Hematopoietic multipotent progenitor cell treated with erythropoietin and hydrocortisone succinate and interleukin-3 and kit ligand, for 15 days (in vitro differentiated cells): ENCODE measurements around the gene RNF17.
"Not testable (repeated sequence)": the region's sequence is repeated elsewhere in the genome, so short reads cannot be mapped to it uniquely, and the experiment has no call there.

Experiments
- DNase-seq: peaks from one replicate; pipeline ENCODE4 v3.0.0-alpha.2; 2015; ENCODE audit warnings: low spot score

The RNF17 gene

DNA sequence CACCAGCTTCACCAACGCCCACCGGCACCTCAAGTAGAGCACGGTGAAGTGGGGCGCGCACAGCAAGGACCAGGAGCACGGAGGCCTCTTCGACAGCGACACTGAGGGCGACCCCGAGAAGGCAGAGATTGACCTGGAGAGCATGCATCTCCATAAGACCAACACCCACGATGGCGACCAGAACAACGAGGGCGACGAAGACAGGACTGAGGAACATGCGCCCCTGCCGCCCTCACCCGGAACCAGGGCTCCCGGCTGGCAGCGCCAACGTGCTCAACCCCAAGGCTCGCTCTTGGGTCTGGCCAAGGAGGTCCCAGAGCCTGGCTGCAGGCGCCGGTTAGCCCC, 18.5 kb upstream of the RNF17 start:
- no peak for DNase-seq

DNA sequence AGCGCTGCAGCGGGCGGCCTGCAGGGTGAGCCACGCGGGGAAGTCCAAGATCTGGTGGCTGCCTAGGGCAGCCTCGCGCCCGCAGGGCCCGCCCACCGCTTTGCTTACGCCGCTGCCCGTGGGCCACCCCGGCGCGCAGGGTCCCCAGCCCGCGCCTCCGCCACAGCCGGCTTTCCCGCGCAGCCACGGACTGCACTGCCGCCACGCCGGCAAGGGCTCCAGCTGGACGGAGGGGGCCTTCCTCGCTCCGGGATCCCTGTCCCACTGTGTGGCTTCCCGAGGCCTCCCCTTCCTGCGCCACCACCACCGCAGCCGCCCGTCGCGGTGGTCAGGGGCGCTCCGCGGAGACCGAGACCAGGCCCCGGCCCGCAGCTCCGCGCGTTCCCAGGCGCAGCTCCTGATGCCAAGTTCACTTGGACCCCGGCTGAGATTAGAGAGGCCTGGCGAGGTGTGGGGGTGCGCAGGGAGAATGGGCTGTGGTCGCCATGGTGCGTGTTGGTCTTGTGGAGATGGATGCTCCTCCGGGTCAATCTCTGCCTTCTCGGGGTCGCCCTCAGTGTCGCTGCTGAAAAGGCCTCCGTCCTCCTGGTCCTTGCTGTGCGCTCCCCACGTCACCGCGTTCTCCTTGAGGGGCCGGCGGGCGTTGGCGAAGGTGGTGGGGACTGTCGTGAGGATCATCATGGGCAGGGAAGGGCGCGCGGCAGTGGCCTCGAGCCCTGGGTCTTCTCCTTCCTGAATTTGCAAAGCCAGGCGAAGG, 17.9 kb upstream of the RNF17 start:
- DNase-seq = no peak

DNA sequence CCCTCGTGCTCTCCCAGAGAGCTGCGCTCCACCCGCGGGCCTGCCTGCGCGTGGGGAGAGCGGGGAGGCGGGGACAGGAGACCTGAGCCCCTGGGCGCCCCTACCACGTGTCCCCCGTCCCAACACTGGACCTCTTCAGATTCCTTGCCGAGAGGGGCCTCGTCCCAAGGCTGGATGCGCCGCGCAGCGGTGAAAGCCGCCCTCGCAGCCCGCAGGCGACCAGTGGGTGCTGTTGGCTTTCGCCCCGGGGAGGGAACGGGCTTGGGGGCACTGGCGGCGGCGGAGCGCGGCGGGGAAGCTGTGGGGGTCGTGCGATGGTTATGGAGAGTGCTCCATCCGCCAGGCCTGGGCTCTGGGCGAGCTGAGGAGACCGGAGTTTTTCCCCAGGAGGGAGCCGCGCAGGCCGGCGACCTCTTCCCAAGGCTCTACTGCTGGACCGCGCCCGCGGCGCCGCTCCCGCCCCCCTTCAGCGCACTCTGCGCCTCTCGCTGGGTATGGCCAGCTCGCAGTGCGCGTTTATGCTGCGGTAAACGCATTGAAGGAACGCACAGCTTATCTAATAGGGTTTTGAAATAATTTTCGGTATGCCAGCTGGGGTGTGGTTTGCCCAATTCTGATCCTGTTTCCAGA, 17.2 kb upstream of the RNF17 start:
- no peak for DNase-seq

DNA sequence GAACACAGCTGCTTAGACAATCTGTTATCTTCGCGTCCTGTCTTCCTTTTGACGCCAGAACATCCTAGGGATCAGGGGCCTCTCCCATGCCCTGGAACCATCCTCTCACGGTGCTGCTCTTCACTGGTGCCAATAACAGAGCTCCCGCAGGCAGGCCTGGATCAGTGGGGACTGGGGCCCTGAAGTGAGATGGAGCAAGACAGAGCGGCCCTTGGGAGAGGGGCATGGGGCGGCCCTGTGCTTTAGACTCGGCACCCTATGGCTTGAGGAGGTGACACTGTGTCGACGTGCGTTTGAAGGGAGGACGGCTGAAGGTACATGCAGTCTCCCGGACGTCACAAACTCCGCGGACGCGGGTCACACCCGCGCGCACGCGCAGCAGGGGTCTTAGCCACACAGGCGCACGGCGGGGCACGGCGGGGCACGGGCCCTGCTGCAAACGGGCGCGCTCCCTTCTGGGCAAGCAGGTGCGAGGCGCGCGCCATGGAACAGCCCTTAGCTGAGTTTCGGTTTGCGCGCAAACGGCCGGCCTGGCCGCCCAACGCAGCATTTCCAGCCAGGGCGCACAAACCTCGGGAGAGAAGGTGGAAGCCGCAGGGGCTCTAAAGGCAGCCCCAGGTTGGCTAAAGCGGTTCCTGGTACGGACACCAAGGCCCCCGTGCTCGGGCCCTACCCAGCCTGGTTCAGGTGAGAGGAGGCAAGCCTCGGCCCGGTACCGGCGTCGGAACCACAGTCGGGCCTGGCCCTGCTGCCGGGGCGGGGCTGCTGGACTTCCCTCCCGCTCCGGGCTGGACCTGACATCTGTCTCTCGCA, 16.5 kb upstream of the RNF17 start:
- DNase-seq = no peak

DNA sequence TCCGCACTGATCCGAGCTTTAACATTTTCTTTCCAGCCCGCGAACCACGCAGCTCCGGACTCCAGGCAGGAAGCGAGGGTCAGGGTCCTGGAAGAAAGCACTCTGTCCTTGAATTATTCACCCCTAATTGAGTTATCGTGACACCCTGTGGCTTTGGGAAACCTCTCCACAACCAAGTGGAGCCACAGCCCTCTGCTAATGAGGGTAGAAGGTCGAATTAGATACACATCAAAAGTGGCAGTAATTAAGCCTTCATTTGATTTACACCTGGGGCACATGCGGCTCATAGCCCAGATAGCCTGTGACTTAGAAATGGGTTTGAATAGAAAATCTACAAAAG, 15.9 kb upstream of the RNF17 start:
- DNase-seq = no peak

DNA sequence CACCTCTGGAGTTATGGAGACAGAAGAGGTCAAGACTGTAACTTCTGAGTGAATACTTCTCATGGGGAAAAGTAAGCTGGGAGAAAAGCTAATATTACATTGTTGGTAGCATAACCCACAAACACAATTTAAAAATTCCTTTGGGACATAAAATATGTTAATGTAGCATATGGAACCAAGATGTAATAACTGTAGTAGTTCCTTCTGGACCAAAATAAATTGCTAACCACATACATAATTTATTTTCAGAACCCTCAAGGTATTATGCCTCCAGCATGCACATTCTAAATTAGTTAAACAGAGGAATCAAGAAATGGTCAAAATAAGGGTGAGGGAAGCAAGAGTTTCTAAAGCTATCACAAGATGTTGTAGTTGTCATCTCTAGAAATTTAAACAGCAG, 4.8 kb upstream of the RNF17 start:
- DNase-seq = no peak

DNA sequence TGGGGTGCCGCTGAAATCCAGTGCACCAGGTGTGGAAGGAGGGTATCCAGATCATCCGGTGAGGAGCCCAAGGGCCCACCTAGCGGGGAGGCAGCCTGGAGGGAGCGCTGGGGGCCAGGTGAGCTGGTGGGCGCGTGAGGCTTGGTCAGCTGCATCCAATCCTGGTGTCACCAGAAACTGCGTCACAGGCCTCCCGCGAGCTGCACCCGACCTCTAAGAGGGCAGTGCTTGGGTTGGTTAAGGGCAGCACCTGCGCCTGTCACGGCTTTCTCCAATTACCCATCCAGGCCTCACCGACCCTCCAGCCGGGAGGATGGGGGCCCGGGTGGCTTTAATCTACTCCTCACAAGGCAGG, 284 bp downstream of the RNF17 start:
- no peak for DNase-seq

DNA sequence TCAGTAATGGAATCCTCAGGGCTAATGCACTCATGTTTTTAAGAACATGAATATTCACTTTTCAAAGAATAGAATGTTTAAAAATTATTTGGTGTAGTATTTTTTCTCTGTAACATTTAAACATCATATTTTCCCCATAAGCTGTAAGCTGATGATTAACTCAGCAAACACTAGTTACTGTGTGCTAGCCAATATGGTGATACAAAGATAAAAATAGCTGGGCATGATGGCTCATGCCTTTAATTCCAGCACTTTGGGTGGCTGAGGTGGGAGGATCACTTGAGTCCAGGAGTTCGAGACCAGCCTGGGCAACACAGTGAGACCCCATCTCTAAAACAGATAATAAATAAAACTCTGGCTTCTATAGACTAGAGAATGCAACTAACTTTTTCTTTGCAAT, 13.2 kb downstream of the RNF17 start:
- no peak for DNase-seq

DNA sequence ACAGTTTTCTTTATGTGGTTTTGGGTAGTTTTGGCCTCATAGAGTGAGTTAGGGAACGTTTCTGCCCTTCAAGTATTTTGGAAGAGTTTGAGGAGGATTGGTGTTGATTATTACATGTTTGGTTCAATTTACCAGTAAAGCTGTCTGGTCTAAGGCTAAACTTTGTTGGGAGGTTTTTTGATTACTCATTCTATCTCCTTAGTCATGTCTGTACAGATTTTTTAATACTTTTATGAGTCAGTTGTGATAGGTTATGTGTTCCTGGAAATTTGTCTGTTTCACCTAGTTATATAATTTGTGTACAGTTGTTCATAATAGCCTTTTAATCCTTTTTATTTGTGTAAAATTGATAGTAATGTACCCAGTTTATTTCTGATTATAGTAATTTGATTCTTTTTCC, 20.4 kb downstream of the RNF17 start:
- DNase-seq = no peak

DNA sequence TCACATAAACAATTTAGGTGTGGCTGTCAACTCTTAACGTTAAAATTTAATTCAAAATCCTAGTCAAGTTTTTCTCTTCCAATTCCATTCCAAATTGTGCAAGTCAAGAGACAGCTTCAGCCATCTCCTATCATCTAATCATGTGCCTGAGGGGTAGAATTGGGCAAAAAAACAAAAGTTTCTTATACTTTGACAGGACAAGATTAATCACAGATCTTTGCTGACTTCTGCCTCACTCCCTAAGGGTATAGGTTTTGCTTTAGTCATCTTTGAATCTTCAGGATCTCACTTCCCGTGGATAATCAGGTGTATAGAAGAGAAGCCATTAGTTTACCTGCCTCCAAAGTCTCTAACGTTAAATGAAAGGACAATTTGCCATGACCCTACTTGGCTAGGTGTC, 24.6 kb downstream of the RNF17 start:
- no peak for DNase-seq

DNA sequence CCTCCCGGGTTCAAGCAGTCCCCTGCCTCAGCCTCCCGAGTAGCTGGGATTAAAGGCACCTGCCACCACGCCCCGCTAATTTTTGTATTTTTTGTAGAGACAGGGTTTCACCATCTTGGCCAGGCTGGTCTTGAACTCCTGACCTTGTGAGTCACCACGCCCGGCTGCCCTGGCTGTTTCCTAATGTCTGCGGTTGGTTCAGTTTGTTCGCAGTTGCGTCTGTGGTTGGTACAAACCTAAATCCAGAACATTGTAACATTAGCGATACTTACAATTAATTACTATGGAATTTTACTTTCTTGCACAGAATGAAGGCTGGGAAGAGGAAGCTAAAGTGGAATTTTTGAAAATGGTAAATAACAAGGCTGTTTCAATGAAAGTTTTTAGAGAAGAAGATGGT, 38.1 kb downstream of the RNF17 start:
- DNase-seq = no peak

DNA sequence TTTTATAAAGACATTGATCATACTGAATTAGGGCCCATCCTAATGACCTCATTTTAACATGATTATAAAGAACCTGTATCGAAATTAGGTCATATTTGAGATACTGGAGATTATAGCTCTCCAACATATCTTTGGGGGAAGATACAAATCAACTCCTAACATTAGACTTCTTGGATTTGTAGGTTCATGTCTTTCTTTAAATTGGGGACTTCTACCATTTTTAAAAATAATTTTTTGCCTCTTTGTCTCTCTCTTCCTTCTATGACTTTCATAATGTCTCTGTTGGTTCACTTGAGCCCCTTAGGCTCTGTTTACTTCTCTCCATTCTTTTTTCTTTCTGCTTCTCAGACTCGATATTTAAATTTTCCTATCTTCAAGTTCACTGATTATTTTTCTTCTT, 57.2 kb downstream of the RNF17 start:
- DNase-seq = no peak

DNA sequence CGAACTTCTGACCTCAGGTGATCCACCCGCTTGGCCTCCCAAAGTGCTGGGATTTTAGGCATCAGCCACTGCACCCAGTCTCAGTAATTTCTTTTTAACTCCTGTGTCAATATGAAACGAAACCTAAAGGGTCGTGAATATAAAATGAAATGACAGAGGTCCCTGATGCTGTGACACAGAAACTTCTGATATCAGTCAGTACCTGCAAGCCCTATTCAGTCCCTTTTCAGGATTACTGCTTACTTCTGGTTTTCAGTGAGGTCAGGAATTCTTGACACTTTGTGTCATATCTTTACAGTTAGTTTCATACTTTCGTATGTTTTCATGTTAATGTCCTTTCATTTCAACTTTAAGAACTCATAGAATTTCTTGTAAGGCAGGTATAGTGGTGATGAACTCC, 58.7 kb downstream of the RNF17 start:
- DNase-seq = no peak

DNA sequence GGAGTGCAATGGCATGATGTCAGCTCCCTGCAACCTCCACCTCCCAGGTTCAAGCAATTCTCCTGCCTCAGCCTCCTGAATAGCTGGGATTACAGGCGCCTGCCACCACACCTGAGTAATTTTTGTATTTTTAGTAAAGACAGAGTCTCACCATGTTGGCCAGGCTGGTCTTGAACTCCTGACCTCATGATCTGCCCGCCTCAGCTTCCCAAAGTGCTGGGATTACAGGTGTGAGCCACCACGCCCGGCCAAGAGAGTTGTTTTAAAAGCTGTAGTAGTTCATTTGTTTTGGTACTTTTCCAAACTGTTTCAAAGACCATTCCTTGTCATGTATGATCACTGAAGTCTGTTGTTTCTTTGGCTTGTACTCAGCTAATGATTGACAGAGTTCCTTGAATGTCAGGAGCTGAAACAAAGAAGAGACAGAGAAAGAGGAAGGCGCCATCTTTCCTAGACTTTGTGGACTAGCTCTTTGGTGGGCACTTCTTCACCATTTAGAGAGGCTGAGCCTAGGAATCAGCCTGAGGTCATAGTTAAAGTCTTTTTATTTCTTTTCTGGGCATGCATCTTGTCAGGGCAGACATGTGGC, 59.2 kb downstream of the RNF17 start:
- DNase-seq = not testable (repeated sequence)

DNA sequence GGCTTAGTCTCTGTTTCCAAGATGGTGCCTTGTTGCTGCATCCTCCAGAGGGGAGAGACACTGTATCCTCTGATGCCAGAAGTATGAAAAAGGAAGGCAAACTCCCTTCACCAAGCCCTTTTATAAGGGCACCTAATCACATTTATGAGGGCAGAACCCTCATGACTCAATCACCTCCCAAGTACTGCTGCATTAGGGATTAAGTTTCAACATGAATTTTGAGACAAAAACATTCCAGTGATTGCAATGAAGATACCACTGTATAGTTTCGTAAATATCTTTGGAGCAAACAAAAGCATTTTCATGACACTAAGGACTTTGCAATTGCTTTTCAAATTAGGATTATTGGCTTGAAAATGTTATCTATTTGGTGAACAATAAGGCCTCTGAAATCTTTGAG, 63.8 kb downstream of the RNF17 start:
- DNase-seq = no peak

DNA sequence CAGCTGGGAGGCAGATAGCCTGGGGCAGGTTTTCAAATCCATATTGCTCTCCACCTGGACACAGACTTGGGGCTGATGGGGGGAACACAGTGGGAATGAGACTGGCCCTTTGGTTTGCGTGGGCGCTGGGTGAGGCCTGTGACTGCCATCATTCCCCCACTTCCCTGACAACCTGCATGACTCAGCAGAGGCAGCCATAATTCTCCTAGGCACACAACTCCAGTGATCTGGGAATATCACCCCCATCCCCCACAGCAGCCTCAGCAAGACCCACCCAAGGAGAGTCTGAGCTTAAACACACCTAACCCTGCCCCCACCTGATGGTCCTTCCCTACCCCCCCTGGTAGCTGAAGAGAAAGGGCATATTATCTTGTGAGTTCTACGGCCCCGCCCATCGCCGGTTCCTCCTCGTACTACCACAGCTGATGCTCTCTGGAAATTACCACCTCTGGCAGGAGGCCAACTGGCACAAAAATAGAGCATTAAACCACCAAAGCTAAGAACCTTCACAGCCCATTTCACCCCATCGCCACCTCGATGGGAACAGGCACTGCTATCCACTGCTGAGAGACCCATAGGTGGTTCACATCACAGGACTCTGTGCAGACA, 71.0 kb downstream of the RNF17 start:
- no peak for DNase-seq

DNA sequence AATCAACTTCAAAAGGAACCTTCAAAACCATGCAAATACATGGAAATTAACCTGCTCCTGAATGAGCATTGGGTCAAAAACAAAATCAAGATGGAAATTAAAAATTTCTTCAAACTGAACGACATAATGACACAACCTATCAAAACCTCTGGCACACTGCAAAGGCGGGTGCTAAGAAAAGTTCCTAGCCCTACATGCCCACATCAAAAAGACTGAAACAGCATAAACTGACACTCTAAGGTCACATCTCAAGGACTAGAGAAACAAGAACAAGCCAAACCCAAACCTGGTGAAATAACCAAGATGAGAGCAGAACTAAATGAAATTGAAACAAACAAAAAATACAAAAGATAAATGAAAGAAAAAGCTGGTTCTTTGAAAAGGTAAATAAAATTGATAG, 73.6 kb downstream of the RNF17 start:
- DNase-seq = not testable (repeated sequence)

DNA sequence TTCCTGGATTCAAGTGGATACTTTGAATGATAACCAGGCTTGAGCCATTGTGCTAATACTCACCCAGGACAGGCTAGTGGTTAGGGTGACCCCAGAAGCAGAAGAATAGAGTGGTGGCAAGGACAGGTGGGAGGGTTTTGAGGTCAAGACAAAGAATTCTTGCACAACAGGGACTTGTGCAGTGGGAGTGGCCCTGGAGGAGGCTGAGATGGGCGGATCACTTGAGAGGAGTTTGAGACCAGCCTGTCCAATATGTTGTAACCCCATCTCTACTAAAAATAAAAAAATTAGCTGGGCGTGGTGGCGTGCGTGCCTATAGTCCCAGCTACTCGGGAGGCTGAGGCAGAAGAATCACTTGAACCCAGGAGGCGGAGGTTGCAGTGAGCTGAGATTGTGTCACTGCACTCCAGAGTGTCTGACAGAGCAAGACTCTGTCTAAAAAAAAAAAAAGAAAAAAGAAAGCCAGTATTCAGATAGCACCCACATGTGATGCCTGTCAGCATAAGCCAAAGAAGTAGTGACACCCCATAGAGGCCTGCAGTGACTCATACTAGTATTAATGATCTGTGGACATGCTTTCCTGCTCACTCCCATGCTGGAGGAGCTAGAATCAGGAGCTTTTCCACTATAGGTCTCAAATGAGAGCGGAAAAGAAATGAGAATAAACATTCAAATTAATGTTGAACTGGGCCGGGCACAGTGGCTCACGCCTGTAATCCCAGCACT, 78.7 kb downstream of the RNF17 start:
- DNase-seq = no peak

DNA sequence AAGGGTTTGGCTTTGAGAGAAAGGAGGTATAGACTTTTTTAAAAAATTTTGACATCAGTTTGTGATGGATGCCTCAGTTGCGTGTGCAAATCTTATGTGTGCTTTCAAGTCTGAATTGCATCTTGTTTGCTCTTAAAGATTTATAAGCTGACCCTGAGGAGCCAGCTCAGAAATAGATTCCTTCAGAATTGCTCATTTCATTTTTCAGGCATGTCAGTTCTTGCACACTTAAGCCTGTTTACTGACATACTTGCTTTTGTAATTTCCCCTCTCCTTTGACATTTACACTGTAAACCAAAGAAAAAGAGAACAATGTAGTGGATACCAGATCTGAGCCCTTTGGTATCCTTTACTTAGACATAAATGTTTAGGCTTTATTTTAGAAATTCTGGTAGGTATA, 87.6 kb downstream of the RNF17 start:
- DNase-seq = no peak

DNA sequence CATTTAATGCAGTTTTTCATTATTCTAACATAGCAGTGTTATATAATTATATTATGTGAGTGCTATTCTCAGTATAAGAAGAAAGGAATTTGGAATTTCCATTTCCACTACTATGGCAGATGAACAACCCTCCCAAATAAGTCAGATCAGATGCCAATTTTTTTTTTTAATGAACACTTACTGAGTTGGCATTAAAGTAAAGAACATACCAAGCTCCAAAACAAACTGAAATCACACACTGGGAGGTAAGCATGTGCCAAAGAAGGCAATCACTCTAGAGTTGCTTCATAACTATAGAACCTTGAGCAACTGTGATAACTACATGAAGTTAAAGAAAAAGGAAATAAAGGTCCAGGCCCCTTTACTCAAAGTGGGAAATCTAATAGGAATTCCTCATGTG, 90.3 kb downstream of the RNF17 start:
- DNase-seq = no peak

DNA sequence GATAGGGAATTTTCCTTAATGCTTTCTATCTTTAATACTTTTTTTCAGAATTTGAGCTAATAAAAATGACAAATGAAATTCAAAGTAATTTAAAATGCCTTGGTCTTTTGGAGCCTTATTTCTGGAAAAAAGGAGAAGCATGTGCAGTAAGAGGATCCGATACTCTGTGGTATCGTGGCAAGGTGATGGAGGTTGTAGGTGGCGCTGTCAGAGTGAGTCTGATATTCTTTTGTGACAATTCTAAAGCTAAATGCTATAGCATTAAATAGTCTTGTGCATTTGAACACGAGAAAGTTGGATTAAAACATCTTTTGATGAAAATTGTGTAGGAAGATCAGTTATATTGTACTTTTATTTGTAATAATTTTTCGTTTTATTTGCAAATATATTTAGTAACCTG, 95.0 kb downstream of the RNF17 start:
- DNase-seq = no peak

DNA sequence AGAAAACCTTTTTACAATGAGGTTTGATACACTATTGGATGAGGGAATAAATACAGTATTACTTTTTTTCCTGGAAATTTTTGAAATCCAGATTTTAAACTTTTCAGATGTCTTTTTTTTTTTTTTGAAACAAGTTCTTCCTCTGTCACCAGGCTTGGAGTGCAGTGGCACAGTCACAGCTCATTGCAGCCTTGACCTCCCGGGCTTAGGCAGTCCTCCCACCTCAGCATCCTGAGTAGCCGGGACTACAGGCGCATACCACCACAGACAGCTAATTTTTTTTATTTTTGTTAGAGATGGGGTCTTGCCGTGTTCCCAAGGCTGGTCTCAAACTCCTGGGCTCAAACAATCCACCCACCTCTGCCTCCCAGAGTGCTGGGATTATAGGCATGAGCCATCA, 96.8 kb downstream of the RNF17 start:
- DNase-seq = no peak
